SK-N-SH treated with all-trans-retinoic acid at 6 μM for 48 hours (cell line): ENCODE results near the gene HIRA.

Experiments
- ATAC-seq: fragments of 200-7000 bp; cut with Tn5 transposase; 3 replicates; pipeline ENCODE4 v1.9.1; 2020; ENCODE audit warnings: mild to moderate bottlenecking, moderate library complexity
- ARNTL ChIP-seq: fragments of 450-650 bp; formaldehyde crosslinking; IDR thresholded peaks from 2 replicates; pipeline ENCODE4 v1.5.0; 2020; ENCODE audit warnings: low read depth, mild to moderate bottlenecking, moderate library complexity, borderline replicate concordance
- BACH2 ChIP-seq: fragments of 250-450 bp; sonication (Bioruptor Pico); IDR thresholded peaks from 2 replicates; pipeline ENCODE4 v1.9.0; 2021; ENCODE audit warnings: mild to moderate bottlenecking, borderline replicate concordance
- CSDC2 ChIP-seq: fragments of 250-450 bp; sonication (Bioruptor Pico); IDR thresholded peaks from 2 replicates; pipeline ENCODE4 v1.5.0; 2020; ENCODE audit warnings: mild to moderate bottlenecking, moderate library complexity
- GLIS3 ChIP-seq: fragments of 250-450 bp; sonication (Bioruptor Pico); IDR thresholded peaks from 2 replicates; pipeline ENCODE4 v1.5.0; 2020; ENCODE audit warnings: mild to moderate bottlenecking, moderate library complexity
- ISL1 ChIP-seq: fragments of 250-450 bp; sonication (Bioruptor Pico); IDR thresholded peaks from 2 replicates; pipeline ENCODE4 v2.1.2; 2022; ENCODE audit warnings: mild to moderate bottlenecking, moderate library complexity
- OSR1 ChIP-seq: fragments of 250-450 bp; sonication (Bioruptor Pico); IDR thresholded peaks from 2 replicates; pipeline ENCODE4 v1.8.0; 2022; ENCODE audit warnings: moderate library complexity, mild to moderate bottlenecking, inconsistent platforms
- PPARA ChIP-seq: fragments of 250-450 bp; sonication (Bioruptor Pico); IDR thresholded peaks from 2 replicates; pipeline ENCODE4 v1.5.0; 2020; ENCODE audit warnings: mild to moderate bottlenecking, borderline replicate concordance
- RARB ChIP-seq: fragments of 250-450 bp; sonication (Bioruptor Pico); IDR thresholded peaks from 2 replicates; pipeline ENCODE4 v1.8.0; 2021; ENCODE audit warnings: mild to moderate bottlenecking, moderate library complexity
- TOX ChIP-seq: fragments of 250-450 bp; sonication (Bioruptor Pico); IDR thresholded peaks from 2 replicates; pipeline ENCODE4 v1.8.0; 2021; ENCODE audit warnings: mild to moderate bottlenecking, moderate library complexity, borderline replicate concordance
- ZC3H10 ChIP-seq: fragments of 250-450 bp; sonication (Bioruptor Pico); IDR thresholded peaks from 2 replicates; pipeline ENCODE4 v1.5.1; 2021; ENCODE audit warnings: mild to moderate bottlenecking, moderate library complexity
- ZFP3 ChIP-seq: fragments of 250-450 bp; sonication (Bioruptor Pico); IDR thresholded peaks from 2 replicates; pipeline ENCODE4 v1.5.0; 2020; ENCODE audit warnings: mild to moderate bottlenecking, moderate library complexity
- ZFP30 ChIP-seq: fragments of 450-650 bp; formaldehyde crosslinking; IDR thresholded peaks from 2 replicates; pipeline ENCODE4 v1.5.0; 2022; ENCODE audit warnings: mild to moderate bottlenecking, moderate library complexity
- ZNF8 ChIP-seq: fragments of 450-650 bp; formaldehyde crosslinking; IDR thresholded peaks from 2 replicates; pipeline ENCODE4 v1.5.0; 2020; ENCODE audit warnings: mild to moderate bottlenecking, moderate library complexity
- TF ChIP-seq, protein P1 (sequence below): fragments of 250-450 bp; sonication (Bioruptor Pico); IDR thresholded peaks from 2 replicates; pipeline ENCODE4 v1.5.1; 2020; ENCODE audit warnings: low read depth, mild to moderate bottlenecking, moderate library complexity
- TF ChIP-seq, protein P2 (sequence below): fragments of 250-450 bp; sonication (Bioruptor Pico); IDR thresholded peaks from 2 replicates; pipeline ENCODE4 v1.5.1; 2021; ENCODE audit warnings: mild to moderate bottlenecking, moderate library complexity
- TF ChIP-seq, protein P3 (sequence below): fragments of 250-450 bp; sonication (Bioruptor Pico); IDR thresholded peaks from 2 replicates; pipeline ENCODE4 v1.5.0; 2020; ENCODE audit warnings: mild to moderate bottlenecking, moderate library complexity
- TF ChIP-seq, protein P4 (sequence below): fragments of 250-450 bp; sonication (Bioruptor Pico); IDR thresholded peaks from 2 replicates; pipeline ENCODE4 v1.8.0; 2020; ENCODE audit warnings: mild to moderate bottlenecking, moderate library complexity, borderline replicate concordance
- TF ChIP-seq, protein P5 (sequence below): fragments of 250-450 bp; sonication (Bioruptor Pico); IDR thresholded peaks from 2 replicates; pipeline ENCODE4 v1.8.0; 2021; ENCODE audit warnings: low read depth, mild to moderate bottlenecking, moderate library complexity, borderline replicate concordance

The HIRA gene

DNA sequence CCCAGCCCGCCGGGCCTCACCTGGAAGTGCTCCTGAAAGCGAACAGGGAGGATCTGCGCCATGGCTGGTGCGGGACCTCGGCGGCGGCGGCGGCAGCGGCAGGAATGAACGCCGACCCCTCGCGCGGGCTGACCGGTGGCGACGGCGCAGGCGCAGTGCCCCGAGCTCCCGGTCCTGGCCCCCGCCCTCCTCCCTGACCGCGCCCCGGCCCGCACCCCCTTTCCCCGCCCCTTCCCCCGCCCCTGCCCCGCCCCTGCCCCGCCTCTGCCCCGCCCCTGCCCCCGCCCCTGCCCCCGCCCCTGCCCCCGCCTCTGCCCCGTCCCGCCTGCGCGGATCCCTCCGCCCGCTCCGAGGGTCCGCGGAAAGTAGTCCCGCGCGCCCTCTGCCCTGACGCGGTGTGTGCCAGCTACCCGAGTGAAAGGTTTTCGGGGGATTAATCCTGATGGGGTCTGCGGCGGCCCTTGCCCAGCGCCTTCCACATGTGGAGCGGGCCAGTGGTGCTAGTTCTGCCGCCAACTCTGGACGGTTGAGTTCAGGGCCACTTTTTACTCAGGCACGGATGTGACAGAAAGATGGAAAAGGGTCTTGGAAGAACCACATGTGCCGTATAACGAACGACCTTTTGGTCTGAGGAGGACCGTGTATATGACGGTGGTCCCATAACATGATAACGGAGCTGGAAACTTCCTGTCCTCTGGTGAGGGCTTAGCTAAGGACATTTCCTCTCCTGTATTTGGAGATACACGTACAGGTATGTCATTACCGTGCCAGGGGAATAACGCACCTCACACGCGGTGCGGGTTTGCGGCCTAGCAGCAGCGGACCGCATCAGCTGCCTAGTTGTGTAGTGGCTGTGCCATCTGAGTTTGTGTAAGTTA, 139.7 kb downstream of the HIRA start, which contains the start of gene CLTCL1:
Gene CLTCL1, minus strand, starts transcription at position 140 of the 878 bp plus-strand sequence. Its CDS starts 78 bp downstream, at position 62.
- ATAC-seq: peak; percentile 54
- TF ChIP-seq, protein P1, sequence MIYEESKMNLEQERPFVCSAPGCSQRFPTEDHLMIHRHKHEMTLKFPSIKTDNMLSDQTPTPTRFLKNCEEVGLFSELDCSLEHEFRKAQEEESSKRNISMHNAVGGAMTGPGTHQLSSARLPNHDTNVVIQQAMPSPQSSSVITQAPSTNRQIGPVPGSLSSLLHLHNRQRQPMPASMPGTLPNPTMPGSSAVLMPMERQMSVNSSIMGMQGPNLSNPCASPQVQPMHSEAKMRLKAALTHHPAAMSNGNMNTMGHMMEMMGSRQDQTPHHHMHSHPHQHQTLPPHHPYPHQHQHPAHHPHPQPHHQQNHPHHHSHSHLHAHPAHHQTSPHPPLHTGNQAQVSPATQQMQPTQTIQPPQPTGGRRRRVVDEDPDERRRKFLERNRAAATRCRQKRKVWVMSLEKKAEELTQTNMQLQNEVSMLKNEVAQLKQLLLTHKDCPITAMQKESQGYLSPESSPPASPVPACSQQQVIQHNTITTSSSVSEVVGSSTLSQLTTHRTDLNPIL: no peak
- TF ChIP-seq, protein P2, sequence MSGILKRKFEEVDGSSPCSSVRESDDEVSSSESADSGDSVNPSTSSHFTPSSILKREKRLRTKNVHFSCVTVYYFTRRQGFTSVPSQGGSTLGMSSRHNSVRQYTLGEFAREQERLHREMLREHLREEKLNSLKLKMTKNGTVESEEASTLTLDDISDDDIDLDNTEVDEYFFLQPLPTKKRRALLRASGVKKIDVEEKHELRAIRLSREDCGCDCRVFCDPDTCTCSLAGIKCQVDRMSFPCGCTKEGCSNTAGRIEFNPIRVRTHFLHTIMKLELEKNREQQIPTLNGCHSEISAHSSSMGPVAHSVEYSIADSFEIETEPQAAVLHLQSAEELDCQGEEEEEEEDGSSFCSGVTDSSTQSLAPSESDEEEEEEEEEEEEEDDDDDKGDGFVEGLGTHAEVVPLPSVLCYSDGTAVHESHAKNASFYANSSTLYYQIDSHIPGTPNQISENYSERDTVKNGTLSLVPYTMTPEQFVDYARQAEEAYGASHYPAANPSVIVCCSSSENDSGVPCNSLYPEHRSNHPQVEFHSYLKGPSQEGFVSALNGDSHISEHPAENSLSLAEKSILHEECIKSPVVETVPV (CRISPR knock-in tag): no peak
- no peak for TF ChIP-seq BACH2 (CRISPR knock-in tag)
- TF ChIP-seq CSDC2 (CRISPR knock-in tag): no peak
- TF ChIP-seq ZFP3 (CRISPR knock-in tag): no peak
- TF ChIP-seq RARB (CRISPR knock-in tag): no peak
- TF ChIP-seq ZC3H10 (CRISPR knock-in tag): no peak
- TF ChIP-seq, protein P3, sequence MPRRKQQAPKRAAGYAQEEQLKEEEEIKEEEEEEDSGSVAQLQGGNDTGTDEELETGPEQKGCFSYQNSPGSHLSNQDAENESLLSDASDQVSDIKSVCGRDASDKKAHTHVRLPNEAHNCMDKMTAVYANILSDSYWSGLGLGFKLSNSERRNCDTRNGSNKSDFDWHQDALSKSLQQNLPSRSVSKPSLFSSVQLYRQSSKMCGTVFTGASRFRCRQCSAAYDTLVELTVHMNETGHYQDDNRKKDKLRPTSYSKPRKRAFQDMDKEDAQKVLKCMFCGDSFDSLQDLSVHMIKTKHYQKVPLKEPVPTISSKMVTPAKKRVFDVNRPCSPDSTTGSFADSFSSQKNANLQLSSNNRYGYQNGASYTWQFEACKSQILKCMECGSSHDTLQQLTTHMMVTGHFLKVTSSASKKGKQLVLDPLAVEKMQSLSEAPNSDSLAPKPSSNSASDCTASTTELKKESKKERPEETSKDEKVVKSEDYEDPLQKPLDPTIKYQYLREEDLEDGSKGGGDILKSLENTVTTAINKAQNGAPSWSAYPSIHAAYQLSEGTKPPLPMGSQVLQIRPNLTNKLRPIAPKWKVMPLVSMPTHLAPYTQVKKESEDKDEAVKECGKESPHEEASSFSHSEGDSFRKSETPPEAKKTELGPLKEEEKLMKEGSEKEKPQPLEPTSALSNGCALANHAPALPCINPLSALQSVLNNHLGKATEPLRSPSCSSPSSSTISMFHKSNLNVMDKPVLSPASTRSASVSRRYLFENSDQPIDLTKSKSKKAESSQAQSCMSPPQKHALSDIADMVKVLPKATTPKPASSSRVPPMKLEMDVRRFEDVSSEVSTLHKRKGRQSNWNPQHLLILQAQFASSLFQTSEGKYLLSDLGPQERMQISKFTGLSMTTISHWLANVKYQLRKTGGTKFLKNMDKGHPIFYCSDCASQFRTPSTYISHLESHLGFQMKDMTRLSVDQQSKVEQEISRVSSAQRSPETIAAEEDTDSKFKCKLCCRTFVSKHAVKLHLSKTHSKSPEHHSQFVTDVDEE (CRISPR knock-in tag): no peak
- no peak for TF ChIP-seq GLIS3 (CRISPR knock-in tag)
- TF ChIP-seq, protein P4, sequence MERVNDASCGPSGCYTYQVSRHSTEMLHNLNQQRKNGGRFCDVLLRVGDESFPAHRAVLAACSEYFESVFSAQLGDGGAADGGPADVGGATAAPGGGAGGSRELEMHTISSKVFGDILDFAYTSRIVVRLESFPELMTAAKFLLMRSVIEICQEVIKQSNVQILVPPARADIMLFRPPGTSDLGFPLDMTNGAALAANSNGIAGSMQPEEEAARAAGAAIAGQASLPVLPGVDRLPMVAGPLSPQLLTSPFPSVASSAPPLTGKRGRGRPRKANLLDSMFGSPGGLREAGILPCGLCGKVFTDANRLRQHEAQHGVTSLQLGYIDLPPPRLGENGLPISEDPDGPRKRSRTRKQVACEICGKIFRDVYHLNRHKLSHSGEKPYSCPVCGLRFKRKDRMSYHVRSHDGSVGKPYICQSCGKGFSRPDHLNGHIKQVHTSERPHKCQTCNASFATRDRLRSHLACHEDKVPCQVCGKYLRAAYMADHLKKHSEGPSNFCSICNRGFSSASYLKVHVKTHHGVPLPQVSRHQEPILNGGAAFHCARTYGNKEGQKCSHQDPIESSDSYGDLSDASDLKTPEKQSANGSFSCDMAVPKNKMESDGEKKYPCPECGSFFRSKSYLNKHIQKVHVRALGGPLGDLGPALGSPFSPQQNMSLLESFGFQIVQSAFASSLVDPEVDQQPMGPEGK (CRISPR knock-in tag): no peak
- no peak for TF ChIP-seq ZFP30
- TF ChIP-seq TOX (CRISPR knock-in tag): no peak
- TF ChIP-seq, protein P5, sequence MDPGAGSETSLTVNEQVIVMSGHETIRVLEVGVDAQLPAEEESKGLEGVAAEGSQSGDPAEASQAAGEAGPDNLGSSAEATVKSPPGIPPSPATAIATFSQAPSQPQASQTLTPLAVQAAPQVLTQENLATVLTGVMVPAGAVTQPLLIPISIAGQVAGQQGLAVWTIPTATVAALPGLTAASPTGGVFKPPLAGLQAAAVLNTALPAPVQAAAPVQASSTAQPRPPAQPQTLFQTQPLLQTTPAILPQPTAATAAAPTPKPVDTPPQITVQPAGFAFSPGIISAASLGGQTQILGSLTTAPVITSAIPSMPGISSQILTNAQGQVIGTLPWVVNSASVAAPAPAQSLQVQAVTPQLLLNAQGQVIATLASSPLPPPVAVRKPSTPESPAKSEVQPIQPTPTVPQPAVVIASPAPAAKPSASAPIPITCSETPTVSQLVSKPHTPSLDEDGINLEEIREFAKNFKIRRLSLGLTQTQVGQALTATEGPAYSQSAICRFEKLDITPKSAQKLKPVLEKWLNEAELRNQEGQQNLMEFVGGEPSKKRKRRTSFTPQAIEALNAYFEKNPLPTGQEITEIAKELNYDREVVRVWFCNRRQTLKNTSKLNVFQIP (CRISPR knock-in tag): no peak
- TF ChIP-seq OSR1 (CRISPR knock-in tag): no peak
- TF ChIP-seq ZNF8 (CRISPR knock-in tag): no peak
- no peak for TF ChIP-seq PPARA (CRISPR knock-in tag)
- TF ChIP-seq, all 23 proteins: peak for 0

DNA sequence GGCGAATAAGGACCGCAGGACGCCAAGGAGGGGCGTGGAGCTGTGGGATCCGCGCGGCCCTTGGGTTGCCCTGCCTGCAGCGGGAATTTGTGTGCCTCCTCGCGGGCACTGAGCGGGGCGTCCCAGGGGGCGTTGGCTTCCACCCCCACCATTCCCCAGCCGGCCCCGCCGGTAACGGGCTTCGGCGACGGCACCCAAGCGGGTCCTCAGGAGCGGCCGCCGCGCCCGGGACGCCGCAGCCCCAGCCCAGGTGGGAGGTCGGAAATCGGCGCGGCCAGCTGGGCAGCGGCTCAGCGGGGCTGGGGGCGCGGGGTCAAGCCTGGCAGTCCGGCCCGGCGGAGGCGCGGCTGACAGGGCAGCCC, 140.3 kb downstream of the HIRA start:
- TF ChIP-seq ZFP3 (CRISPR knock-in tag): no peak
- TF ChIP-seq PPARA (CRISPR knock-in tag): no peak
- no peak for TF ChIP-seq ARNTL (CRISPR knock-in tag)
- TF ChIP-seq, protein P4 (CRISPR knock-in tag): no peak
- TF ChIP-seq, protein P5 (CRISPR knock-in tag): no peak
- TF ChIP-seq, protein P3 (CRISPR knock-in tag): no peak
- TF ChIP-seq, protein P1: no peak
- no peak for TF ChIP-seq BACH2 (CRISPR knock-in tag)
- TF ChIP-seq ISL1: no peak
- TF ChIP-seq, all 23 proteins: peak for 0
- peak; percentile 69 for ATAC-seq
